GM20000 (cell line): ENCODE results near the gene DOCK11.
"Not testable (repeated sequence)": the region's sequence is repeated elsewhere in the genome, so short reads cannot be mapped to it uniquely, and the experiment has no call there.

Experiments used
- DNase-seq: peaks from one replicate; pipeline ENCODE4 v3.0.0; 2012; ENCODE audit warnings: low spot score
- CTCF ChIP-seq: IDR thresholded peaks from 2 replicates; pipeline ENCODE4 v1.5.1; 2012; ENCODE audit warnings: mild to moderate bottlenecking, control low read depth; ENCODE audit errors: extremely low read depth, missing control alignments

Gene DOCK11

GRCh38 chrX:118579417-118579816 lies 83.8 kb downstream of the DOCK11 start:
- no peak for DNase-seq
- no peak for TF ChIP-seq CTCF

GRCh38 chrX:118582926-118583325 lies 87.3 kb downstream of the DOCK11 start:
- DNase-seq = not testable (repeated sequence)

- no peak for DNase-seq
- TF ChIP-seq CTCF = no peak
Measured at GRCh38 chrX:118583781-118584180, 88.2 kb downstream of the DOCK11 start.

GRCh38 chrX:118585296-118585695 lies 89.7 kb downstream of the DOCK11 start:
- DNase-seq = no peak
- no peak for TF ChIP-seq CTCF

- not testable (repeated sequence) for DNase-seq
Measured at GRCh38 chrX:118586206-118586605, 90.6 kb downstream of the DOCK11 start.

- TF ChIP-seq CTCF = no peak
- no peak for DNase-seq
Measured at GRCh38 chrX:118588715-118589114, 93.1 kb downstream of the DOCK11 start.

GRCh38 chrX:118589227-118589626 lies 93.6 kb downstream of the DOCK11 start:
- TF ChIP-seq CTCF = no peak
- no peak for DNase-seq

GRCh38 chrX:118593407-118593806 lies 97.8 kb downstream of the DOCK11 start:
- DNase-seq = no peak
- no peak for TF ChIP-seq CTCF
